Panc1 (cell line): ENCODE results near the gene HUS1B. TPM values are rescaled to one million over a fixed set of nuclear protein-coding genes. Genes with fewer than 3 reads are reported as not detected.

Experiments
- ATAC-seq: fragments of 200-7000 bp; cut with Tn5 transposase; 2 replicates; pipeline ENCODE4 v1.9.1; 2020; ENCODE audit warnings: mild to moderate bottlenecking, moderate library complexity
- BruUV-seq: library from RNA; stranded (reverse); fragments of 400-500 nt; replicated peaks from 2 replicates; lab custom pipeline; 2021; lab: Mats Ljungman, UMichigan
- CTCF ChIA-PET: fragments of 300-600 bp; sonication (Branson Sonifier 250); formaldehyde crosslinking; loops from one replicate; lab custom pipeline; 2022; ENCODE audit warnings: antibody characterized with exemption; lab: Charles Lee
- POLR2A ChIA-PET: fragments of 300-600 bp; sonication (Branson Sonifier 250); formaldehyde crosslinking; loops from one replicate; lab custom pipeline; 2022; ENCODE audit warnings: antibody characterized with exemption; lab: Charles Lee
- DNase-seq: peaks from one replicate; pipeline ENCODE4 v3.0.0-alpha.2; 2010; ENCODE audit warnings: low read depth, low spot score
- H3K27ac ChIP-seq: 2 replicates; pipeline ENCODE4 v1.5.1; 2011; ENCODE audit warnings: mild to moderate bottlenecking, low read length, inconsistent platforms
- H3K27me3 ChIP-seq: fragments of 200-500 bp; sonication (Bioruptor generic); 2 replicates; pipeline ENCODE4 v1.6.0; 2014; ENCODE audit warnings: low read length, inconsistent platforms; ENCODE audit not compliant: control insufficient read depth, insufficient read depth
- H3K36me3 ChIP-seq: fragments of 200-500 bp; sonication (Bioruptor generic); 2 replicates; pipeline ENCODE4 v1.5.1; 2014; ENCODE audit warnings: inconsistent platforms, mild to moderate bottlenecking, low read length, moderate library complexity; ENCODE audit not compliant: control insufficient read depth, insufficient read depth
- H3K4me1 ChIP-seq: 2 replicates; pipeline ENCODE4 v1.5.1; 2011; ENCODE audit warnings: inconsistent platforms, mild to moderate bottlenecking, low read length, moderate library complexity; ENCODE audit not compliant: control insufficient read depth, insufficient read depth
- H3K4me3 ChIP-seq, 2 experiments: 2 replicates each; pipeline ENCODE4 v1.5.1; 2011 to 2012; ENCODE audit warnings: low read depth in 2 of 2, low read length in 2 of 2, mild to moderate bottlenecking in 2 of 2, inconsistent platforms in 1 of 2, moderate library complexity in 1 of 2
- H3K9me3 ChIP-seq: fragments of 200-500 bp; sonication (Bioruptor generic); 2 replicates; pipeline ENCODE4 v1.5.1; 2014; ENCODE audit warnings: low read depth, mild to moderate bottlenecking, inconsistent platforms, low read length, moderate library complexity; ENCODE audit not compliant: control insufficient read depth, insufficient read depth
- POLR2AphosphoS5 ChIP-seq: IDR thresholded peaks from 2 replicates; pipeline ENCODE4 v1.6.1; 2012; ENCODE audit warnings: mild to moderate bottlenecking, low read depth, low read length, moderate library complexity
- SIN3A ChIP-seq: IDR thresholded peaks from 2 replicates; pipeline ENCODE4 v1.6.1; 2012; ENCODE audit warnings: low read depth, mild to moderate bottlenecking, low read length, moderate library complexity, borderline replicate concordance; ENCODE audit not compliant: insufficient read depth
- TCF7L2 ChIP-seq: IDR thresholded peaks from 2 replicates; pipeline ENCODE4 v1.6.1; 2011; ENCODE audit warnings: mild to moderate bottlenecking, low read depth, low read length, inconsistent platforms
- in situ Hi-C: cut with HindIII; loops from 2 replicates; pipeline ENCODE4 v1.10.0; 2016; ENCODE audit warnings: low sequenced_read_pairs, low pct_unique_long_range_greater_than_20kb
- intact Hi-C: fragments of 100-400 bp; cut with micrococcal nuclease; formaldehyde crosslinking; loops from one replicate; pipeline ENCODE4 v1.10.0; 2022; ENCODE audit not compliant: unreplicated experiment
- total RNA-seq: library from RNA; stranded (reverse); gene quantifications from one replicate; pipeline ENCODE4 v1.2.1, GENCODE V29; 2021; ENCODE audit not compliant: unreplicated experiment
- TF ChIP-seq, protein P1 (sequence below), 2 experiments: IDR thresholded peaks; 2 replicates each; pipeline ENCODE4 v1.6.1; 2011 to 2012; ENCODE audit warnings: low read depth in 2 of 2, control low read depth in 1 of 2, low read length in 1 of 2, mild to moderate bottlenecking in 1 of 2, moderate library complexity in 1 of 2; ENCODE audit not compliant: insufficient read depth in 1 of 2
- TF ChIP-seq, protein P2 (sequence below): fragments of 450-650 bp; IDR thresholded peaks from 2 replicates; pipeline ENCODE4 v1.5.1; 2017; ENCODE audit warnings: mild to moderate bottlenecking

Gene HUS1B
- total RNA-seq, 1 experiment from 2014 or later: 0.74 TPM

DNA sequence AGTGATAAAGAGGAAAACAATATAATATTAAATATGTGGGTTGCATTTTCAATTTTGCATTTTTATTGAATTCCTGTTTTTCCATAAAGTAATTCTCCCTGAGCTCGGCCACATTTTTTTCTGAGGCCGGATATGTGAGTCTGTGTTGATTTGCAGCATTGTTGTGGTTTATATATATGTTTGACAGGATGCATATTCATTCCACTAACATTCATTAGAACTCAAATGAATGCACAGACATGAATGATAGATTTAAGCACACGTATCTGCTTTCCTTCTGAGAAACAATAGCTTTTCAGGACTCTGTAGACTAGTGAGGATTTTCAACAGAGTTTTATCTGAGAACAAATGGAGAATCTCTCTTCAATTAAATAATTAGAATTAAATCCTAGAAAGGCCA lies 46.7 kb upstream of the HUS1B start:
- in situ Hi-C loops (no loop called here), intact Hi-C loops (no loop called here)
- no TSS peak for BruUV-seq
- H3K27ac ChIP-seq: no peak overlapping the region
- ATAC-seq (no peak), DNase-seq (no peak)
- no peak for TF ChIP-seq SIN3A
- TF ChIP-seq TCF7L2: no peak
- TF ChIP-seq POLR2AphosphoS5: no peak
- TF ChIP-seq, protein P1, sequence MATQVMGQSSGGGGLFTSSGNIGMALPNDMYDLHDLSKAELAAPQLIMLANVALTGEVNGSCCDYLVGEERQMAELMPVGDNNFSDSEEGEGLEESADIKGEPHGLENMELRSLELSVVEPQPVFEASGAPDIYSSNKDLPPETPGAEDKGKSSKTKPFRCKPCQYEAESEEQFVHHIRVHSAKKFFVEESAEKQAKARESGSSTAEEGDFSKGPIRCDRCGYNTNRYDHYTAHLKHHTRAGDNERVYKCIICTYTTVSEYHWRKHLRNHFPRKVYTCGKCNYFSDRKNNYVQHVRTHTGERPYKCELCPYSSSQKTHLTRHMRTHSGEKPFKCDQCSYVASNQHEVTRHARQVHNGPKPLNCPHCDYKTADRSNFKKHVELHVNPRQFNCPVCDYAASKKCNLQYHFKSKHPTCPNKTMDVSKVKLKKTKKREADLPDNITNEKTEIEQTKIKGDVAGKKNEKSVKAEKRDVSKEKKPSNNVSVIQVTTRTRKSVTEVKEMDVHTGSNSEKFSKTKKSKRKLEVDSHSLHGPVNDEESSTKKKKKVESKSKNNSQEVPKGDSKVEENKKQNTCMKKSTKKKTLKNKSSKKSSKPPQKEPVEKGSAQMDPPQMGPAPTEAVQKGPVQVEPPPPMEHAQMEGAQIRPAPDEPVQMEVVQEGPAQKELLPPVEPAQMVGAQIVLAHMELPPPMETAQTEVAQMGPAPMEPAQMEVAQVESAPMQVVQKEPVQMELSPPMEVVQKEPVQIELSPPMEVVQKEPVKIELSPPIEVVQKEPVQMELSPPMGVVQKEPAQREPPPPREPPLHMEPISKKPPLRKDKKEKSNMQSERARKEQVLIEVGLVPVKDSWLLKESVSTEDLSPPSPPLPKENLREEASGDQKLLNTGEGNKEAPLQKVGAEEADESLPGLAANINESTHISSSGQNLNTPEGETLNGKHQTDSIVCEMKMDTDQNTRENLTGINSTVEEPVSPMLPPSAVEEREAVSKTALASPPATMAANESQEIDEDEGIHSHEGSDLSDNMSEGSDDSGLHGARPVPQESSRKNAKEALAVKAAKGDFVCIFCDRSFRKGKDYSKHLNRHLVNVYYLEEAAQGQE (IDR thresholded peaks at IDR 0.05; ENCODE audit: insufficient read depth in 1 of 2, low read depth in 2 of 2, low read length in 1 of 2): no peak
- TF ChIP-seq, protein P2, sequence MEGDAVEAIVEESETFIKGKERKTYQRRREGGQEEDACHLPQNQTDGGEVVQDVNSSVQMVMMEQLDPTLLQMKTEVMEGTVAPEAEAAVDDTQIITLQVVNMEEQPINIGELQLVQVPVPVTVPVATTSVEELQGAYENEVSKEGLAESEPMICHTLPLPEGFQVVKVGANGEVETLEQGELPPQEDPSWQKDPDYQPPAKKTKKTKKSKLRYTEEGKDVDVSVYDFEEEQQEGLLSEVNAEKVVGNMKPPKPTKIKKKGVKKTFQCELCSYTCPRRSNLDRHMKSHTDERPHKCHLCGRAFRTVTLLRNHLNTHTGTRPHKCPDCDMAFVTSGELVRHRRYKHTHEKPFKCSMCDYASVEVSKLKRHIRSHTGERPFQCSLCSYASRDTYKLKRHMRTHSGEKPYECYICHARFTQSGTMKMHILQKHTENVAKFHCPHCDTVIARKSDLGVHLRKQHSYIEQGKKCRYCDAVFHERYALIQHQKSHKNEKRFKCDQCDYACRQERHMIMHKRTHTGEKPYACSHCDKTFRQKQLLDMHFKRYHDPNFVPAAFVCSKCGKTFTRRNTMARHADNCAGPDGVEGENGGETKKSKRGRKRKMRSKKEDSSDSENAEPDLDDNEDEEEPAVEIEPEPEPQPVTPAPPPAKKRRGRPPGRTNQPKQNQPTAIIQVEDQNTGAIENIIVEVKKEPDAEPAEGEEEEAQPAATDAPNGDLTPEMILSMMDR: no peak
- no peaks in the 10 kb centered on the region for H3K4me1 ChIP-seq
- CTCF ChIA-PET: no interaction called here
- H3K36me3 ChIP-seq: no peaks in the 10 kb centered on the region
- POLR2A ChIA-PET: no interaction called here
- no peak overlapping the region for H3K4me3 ChIP-seq
- no peaks in the 10 kb centered on the region; the same call in 1 of the 2 replicates for H3K27me3 ChIP-seq
- H3K9me3 ChIP-seq: no peaks in the 10 kb centered on the region

DNA sequence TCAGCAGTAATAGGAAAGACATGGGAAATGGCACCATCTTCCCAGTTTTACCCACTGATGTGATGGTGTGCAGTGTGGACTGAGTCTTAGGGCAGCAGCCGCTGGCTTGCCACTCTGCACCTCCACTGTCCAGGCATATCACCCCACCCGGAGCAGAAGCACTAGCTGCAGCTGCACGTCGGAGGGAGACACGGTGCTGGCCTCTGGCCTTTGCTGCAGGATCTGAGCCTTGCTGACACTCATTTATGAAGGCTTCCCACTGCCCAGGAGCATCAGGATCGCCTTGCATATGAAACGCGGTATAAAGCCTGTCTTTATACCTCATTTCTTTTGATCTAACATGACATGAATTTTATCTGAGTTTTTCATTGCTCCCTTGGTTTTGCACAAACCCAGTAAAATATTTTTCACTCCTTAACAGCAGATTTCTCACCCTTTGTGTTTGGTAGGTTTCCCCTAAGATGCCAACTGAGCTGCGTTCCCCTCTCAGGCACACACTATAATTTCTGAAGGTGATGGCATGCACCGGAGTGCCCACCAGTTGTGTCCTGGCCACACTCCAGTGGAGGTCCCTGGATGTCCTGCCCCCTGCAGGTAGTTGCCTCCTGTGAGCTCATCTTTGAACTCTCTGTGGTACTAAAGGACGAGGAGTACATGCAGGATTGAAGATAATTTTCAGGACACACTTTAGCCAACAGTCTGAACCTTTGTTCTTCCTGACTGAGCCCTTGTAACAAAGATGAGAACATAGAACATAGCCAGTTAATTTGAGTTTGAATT lies 45.0 kb upstream of the HUS1B start:
- no peak overlapping the region for H3K4me3 ChIP-seq
- no peaks in the 10 kb centered on the region; the same call in 1 of the 2 replicates for H3K27me3 ChIP-seq
- DNase-seq (no peak), ATAC-seq (no peak)
- no peaks in the 10 kb centered on the region for H3K4me1 ChIP-seq
- BruUV-seq: no TSS peak
- in situ Hi-C loops (no loop called here), intact Hi-C loops (no loop called here)
- ChIA-PET POLR2A (interaction anchor here (0.6 kb wide), 1 partner anchor 711 kb away, joined by 3 read pairs; no protein-coding TSS in a partner anchor), CTCF (interaction anchor here (0.7 kb wide), 1 partner anchor 178 kb away, joined by 4 read pairs; no protein-coding TSS in a partner anchor)
- TF ChIP-seq TCF7L2: no peak
- TF ChIP-seq, protein P2: no peak; the same call in 1 of the 2 replicates
- TF ChIP-seq, protein P1 (IDR thresholded peaks at IDR 0.05; ENCODE audit: insufficient read depth in 1 of 2, low read depth in 2 of 2, low read length in 1 of 2): no peak
- TF ChIP-seq POLR2AphosphoS5: no peak
- no peak for TF ChIP-seq SIN3A
- no peaks in the 10 kb centered on the region for H3K9me3 ChIP-seq
- no peaks in the 10 kb centered on the region for H3K36me3 ChIP-seq
- no peak overlapping the region for H3K27ac ChIP-seq
